ENCODE measurements around the gene PNMT. TPM values are rescaled to one million over a fixed set of nuclear protein-coding genes. Genes with fewer than 3 reads are reported as not detected.

Gene PNMT
- total and polyA plus RNA-seq, 2 experiments from 2014 or later: 1.9 to 2.5 TPM

DNA sequence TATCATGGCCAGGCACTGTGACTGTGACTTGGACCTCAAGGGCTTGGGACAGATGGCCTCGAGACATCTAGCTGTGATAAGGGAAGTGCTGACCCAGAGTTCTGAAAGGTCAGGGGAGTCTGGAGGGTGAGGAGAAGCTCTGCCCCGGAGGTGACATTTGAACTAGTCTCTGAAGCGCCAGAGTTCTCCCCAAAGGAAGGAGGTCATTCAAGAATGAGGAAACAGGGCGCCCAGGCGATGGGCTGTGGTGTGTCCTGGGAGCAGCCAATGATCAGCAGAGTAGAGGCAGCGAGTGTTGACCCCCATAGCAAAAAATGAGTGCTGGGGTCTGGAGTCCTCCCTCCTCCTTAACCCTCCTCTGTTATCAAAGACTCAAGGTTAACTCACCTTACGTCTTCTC, 26.4 kb upstream of the PNMT start:
- peaks cover 22% of the 10 kb centered on the region for H4K20me1 ChIP-seq (replicated peaks; ENCODE audit: insufficient read depth)
- ATAC-seq (no peak), DNase-seq (ENCODE audit: low spot score) (no peak)
- H3K27ac Mint-ChIP-seq: peak overlapping the region; percentile 35; the same call in 1 of the 2 replicates
- no peak overlapping the region for H3K4me2 ChIP-seq
- TF ChIP-seq, protein P1, sequence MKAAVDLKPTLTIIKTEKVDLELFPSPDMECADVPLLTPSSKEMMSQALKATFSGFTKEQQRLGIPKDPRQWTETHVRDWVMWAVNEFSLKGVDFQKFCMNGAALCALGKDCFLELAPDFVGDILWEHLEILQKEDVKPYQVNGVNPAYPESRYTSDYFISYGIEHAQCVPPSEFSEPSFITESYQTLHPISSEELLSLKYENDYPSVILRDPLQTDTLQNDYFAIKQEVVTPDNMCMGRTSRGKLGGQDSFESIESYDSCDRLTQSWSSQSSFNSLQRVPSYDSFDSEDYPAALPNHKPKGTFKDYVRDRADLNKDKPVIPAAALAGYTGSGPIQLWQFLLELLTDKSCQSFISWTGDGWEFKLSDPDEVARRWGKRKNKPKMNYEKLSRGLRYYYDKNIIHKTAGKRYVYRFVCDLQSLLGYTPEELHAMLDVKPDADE (IDR thresholded peaks at IDR 0.05): no peak
- TF ChIP-seq JUNB (IDR thresholded peaks at IDR 0.05; ENCODE audit: unreplicated experiment) (no peak), EZH2phosphoT487 (IDR thresholded peaks at IDR 0.05; ENCODE audit: unreplicated experiment) (no peak), NANOG (IDR thresholded peaks at IDR 0.05; ENCODE audit: borderline replicate concordance) (no peak), STAT1 (IDR thresholded peaks at IDR 0.05; ENCODE audit: unreplicated experiment) (no peak), EZH2 (IDR thresholded peaks at IDR 0.05; ENCODE audit: low read depth, unreplicated experiment) (no peak), POLR2AphosphoS5 (IDR thresholded peaks at IDR 0.05; ENCODE audit: low read depth) (no peak), CREB1 (CRISPR knock-in tag; IDR thresholded peaks at IDR 0.05; ENCODE audit: low read depth) (no peak), ZNF114 (CRISPR knock-in tag; IDR thresholded peaks at IDR 0.05) (no peak), ZNF331 (CRISPR knock-in tag; IDR thresholded peaks at IDR 0.05; ENCODE audit: low read depth) (no peak)
- TF ChIP-seq, protein P2, sequence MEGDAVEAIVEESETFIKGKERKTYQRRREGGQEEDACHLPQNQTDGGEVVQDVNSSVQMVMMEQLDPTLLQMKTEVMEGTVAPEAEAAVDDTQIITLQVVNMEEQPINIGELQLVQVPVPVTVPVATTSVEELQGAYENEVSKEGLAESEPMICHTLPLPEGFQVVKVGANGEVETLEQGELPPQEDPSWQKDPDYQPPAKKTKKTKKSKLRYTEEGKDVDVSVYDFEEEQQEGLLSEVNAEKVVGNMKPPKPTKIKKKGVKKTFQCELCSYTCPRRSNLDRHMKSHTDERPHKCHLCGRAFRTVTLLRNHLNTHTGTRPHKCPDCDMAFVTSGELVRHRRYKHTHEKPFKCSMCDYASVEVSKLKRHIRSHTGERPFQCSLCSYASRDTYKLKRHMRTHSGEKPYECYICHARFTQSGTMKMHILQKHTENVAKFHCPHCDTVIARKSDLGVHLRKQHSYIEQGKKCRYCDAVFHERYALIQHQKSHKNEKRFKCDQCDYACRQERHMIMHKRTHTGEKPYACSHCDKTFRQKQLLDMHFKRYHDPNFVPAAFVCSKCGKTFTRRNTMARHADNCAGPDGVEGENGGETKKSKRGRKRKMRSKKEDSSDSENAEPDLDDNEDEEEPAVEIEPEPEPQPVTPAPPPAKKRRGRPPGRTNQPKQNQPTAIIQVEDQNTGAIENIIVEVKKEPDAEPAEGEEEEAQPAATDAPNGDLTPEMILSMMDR (conservative IDR thresholded peaks at IDR 0.05; ENCODE audit: low read depth in 2 of 2): no peak
- TF ChIP-seq, protein P3, sequence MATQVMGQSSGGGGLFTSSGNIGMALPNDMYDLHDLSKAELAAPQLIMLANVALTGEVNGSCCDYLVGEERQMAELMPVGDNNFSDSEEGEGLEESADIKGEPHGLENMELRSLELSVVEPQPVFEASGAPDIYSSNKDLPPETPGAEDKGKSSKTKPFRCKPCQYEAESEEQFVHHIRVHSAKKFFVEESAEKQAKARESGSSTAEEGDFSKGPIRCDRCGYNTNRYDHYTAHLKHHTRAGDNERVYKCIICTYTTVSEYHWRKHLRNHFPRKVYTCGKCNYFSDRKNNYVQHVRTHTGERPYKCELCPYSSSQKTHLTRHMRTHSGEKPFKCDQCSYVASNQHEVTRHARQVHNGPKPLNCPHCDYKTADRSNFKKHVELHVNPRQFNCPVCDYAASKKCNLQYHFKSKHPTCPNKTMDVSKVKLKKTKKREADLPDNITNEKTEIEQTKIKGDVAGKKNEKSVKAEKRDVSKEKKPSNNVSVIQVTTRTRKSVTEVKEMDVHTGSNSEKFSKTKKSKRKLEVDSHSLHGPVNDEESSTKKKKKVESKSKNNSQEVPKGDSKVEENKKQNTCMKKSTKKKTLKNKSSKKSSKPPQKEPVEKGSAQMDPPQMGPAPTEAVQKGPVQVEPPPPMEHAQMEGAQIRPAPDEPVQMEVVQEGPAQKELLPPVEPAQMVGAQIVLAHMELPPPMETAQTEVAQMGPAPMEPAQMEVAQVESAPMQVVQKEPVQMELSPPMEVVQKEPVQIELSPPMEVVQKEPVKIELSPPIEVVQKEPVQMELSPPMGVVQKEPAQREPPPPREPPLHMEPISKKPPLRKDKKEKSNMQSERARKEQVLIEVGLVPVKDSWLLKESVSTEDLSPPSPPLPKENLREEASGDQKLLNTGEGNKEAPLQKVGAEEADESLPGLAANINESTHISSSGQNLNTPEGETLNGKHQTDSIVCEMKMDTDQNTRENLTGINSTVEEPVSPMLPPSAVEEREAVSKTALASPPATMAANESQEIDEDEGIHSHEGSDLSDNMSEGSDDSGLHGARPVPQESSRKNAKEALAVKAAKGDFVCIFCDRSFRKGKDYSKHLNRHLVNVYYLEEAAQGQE (IDR thresholded peaks at IDR 0.05; ENCODE audit: unreplicated experiment): no peak
- TF ChIP-seq, protein P4, sequence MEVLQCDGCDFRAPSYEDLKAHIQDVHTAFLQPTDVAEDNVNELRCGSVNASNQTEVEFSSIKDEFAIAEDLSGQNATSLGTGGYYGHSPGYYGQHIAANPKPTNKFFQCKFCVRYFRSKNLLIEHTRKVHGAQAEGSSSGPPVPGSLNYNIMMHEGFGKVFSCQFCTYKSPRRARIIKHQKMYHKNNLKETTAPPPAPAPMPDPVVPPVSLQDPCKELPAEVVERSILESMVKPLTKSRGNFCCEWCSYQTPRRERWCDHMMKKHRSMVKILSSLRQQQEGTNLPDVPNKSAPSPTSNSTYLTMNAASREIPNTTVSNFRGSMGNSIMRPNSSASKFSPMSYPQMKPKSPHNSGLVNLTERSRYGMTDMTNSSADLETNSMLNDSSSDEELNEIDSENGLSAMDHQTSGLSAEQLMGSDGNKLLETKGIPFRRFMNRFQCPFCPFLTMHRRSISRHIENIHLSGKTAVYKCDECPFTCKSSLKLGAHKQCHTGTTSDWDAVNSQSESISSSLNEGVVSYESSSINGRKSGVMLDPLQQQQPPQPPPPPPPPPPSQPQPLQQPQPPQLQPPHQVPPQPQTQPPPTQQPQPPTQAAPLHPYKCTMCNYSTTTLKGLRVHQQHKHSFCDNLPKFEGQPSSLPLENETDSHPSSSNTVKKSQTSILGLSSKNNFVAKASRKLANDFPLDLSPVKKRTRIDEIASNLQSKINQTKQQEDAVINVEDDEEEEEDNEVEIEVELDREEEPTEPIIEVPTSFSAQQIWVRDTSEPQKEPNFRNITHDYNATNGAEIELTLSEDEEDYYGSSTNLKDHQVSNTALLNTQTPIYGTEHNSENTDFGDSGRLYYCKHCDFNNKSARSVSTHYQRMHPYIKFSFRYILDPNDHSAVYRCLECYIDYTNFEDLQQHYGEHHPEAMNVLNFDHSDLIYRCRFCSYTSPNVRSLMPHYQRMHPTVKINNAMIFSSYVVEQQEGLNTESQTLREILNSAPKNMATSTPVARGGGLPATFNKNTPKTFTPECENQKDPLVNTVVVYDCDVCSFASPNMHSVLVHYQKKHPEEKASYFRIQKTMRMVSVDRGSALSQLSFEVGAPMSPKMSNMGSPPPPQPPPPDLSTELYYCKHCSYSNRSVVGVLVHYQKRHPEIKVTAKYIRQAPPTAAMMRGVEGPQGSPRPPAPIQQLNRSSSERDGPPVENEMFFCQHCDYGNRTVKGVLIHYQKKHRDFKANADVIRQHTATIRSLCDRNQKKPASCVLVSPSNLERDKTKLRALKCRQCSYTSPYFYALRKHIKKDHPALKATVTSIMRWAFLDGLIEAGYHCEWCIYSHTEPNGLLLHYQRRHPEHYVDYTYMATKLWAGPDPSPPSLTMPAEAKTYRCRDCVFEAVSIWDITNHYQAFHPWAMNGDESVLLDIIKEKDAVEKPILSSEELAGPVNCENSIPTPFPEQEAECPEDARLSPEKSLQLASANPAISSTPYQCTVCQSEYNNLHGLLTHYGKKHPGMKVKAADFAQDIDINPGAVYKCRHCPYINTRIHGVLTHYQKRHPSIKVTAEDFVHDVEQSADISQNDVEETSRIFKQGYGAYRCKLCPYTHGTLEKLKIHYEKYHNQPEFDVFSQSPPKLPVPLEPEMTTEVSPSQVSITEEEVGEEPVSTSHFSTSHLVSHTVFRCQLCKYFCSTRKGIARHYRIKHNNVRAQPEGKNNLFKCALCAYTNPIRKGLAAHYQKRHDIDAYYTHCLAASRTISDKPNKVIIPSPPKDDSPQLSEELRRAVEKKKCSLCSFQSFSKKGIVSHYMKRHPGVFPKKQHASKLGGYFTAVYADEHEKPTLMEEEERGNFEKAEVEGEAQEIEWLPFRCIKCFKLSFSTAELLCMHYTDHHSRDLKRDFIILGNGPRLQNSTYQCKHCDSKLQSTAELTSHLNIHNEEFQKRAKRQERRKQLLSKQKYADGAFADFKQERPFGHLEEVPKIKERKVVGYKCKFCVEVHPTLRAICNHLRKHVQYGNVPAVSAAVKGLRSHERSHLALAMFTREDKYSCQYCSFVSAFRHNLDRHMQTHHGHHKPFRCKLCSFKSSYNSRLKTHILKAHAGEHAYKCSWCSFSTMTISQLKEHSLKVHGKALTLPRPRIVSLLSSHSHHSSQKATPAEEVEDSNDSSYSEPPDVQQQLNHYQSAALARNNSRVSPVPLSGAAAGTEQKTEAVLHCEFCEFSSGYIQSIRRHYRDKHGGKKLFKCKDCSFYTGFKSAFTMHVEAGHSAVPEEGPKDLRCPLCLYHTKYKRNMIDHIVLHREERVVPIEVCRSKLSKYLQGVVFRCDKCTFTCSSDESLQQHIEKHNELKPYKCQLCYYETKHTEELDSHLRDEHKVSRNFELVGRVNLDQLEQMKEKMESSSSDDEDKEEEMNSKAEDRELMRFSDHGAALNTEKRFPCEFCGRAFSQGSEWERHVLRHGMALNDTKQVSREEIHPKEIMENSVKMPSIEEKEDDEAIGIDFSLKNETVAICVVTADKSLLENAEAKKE (CRISPR knock-in tag; IDR thresholded peaks at IDR 0.05): no peak
- H3K4me3 ChIP-seq: no peak overlapping the region
- peaks cover 24% of the 10 kb centered on the region; the same call in 1 of the 2 replicates for H3F3A ChIP-seq (replicated peaks; ENCODE audit: low read depth)
- H3K36me3 ChIP-seq (ENCODE audit: insufficient read depth): no peaks in the 10 kb centered on the region
- H3K9me3 Mint-ChIP-seq: no peaks in the 10 kb centered on the region
- no peak overlapping the region for H2AFZ ChIP-seq
- H3K4me3 Mint-ChIP-seq: no peak overlapping the region
- H3K27me3 ChIP-seq (ENCODE audit: insufficient read depth): no peaks in the 10 kb centered on the region
- H3K9me2 ChIP-seq (ENCODE audit: insufficient read depth): no peaks in the 10 kb centered on the region
- no peak overlapping the region for H3K27ac ChIP-seq (ENCODE audit: low read depth)
- H3K36me3 Mint-ChIP-seq (ENCODE audit: low read depth): no peaks in the 10 kb centered on the region; the same call in 1 of the 3 replicates
- peaks cover 77% of the 10 kb centered on the region for H3K79me2 ChIP-seq (replicated peaks; ENCODE audit: insufficient read depth)
- H3K4me1 Mint-ChIP-seq: peaks cover 70% of the 10 kb centered on the region
- peaks cover 55% of the 10 kb centered on the region for H3K4me1 ChIP-seq (ENCODE audit: insufficient read depth)
- H3K27me3 Mint-ChIP-seq (ENCODE audit: insufficient read depth, low read depth, poor library complexity): peaks cover 19% of the 10 kb centered on the region
